OCI-LY1 (cell line): ENCODE measurements around the gene C11orf98.

Source experiments
- CTCF ChIP-seq: fragments of 200-600 bp; sonication (generic), shearing (Covaris generic); IDR thresholded peaks from 2 replicates; pipeline ENCODE4 v1.5.1; 2017; ENCODE audit warnings: mild to moderate bottlenecking, antibody characterized with exemption, low read length, moderate library complexity, mixed read lengths
- EZH2 ChIP-seq: fragments of 200-600 bp; sonication (generic), shearing (Covaris generic); IDR thresholded peaks from 2 replicates; pipeline ENCODE4 v1.8.0; 2017; ENCODE audit warnings: borderline replicate concordance, mixed run types, mild to moderate bottlenecking, antibody characterized with exemption, low read length, moderate library complexity, mixed read lengths

GRCh38 chr11:62654297-62654696, 10.7 kb downstream of the C11orf98 start:
- TF ChIP-seq CTCF: no peak
- TF ChIP-seq EZH2: no peak
